GM12878 (cell line): ENCODE data around the gene CYB561A3. TPM values are rescaled to one million over a fixed set of nuclear protein-coding genes. Genes with fewer than 3 reads are reported as not detected.

Source experiments
- ATAC-seq: fragments of 200-7000 bp; cut with Tn5 transposase; 3 replicates; pipeline ENCODE4 v1.9.1; 2020; ENCODE audit warnings: mild to moderate bottlenecking, moderate library complexity
- BruUV-seq: library from RNA; stranded (reverse); fragments of 400-500 nt; replicated peaks from 2 replicates; lab custom pipeline; 2021; lab: Mats Ljungman, UMichigan
- CTCF ChIA-PET: fragments of 300-600 bp; sonication (Branson Sonifier 250); formaldehyde crosslinking; extraction: SDS; loops from one replicate; lab custom pipeline; 2021; ENCODE audit warnings: inconsistent platforms; lab: Yijun Ruan, JAX
- POLR2A ChIA-PET: fragments of 350-600 bp; formaldehyde crosslinking; extraction: SDS; loops from one replicate; lab custom pipeline; 2021; ENCODE audit warnings: inconsistent platforms; lab: Charles Lee
- RAD21 ChIA-PET: fragments of 300-600 bp; sonication (Branson Sonifier 250); formaldehyde crosslinking; loops from one replicate; lab custom pipeline; 2023; ENCODE audit warnings: antibody characterized with exemption; ENCODE audit not compliant: unreplicated experiment; lab: Charles Lee
- SMC1A ChIA-PET: fragments of 300-600 bp; sonication (Branson Sonifier 250); formaldehyde crosslinking; loops from one replicate; lab custom pipeline; 2023; ENCODE audit not compliant: unreplicated experiment, uncharacterized antibody; lab: Charles Lee
- DNase-seq: peaks from one replicate; pipeline ENCODE4 v3.0.0-alpha.2; 2011; ENCODE audit warnings: low read depth, low spot score
- FAIRE-seq: peaks from 3 replicates; lab custom pipeline; 2011; peaks lifted over from hg19 to GRCh38; lab: Jason Lieb, UNC
- H2AFZ ChIP-seq: 2 replicates; pipeline ENCODE4 v1.6.0; 2011; ENCODE audit warnings: low read depth, low read length, control low read depth; ENCODE audit not compliant: control insufficient read depth
- H3K27ac ChIP-seq: 2 replicates; pipeline ENCODE4 v1.5.1; 2011; ENCODE audit warnings: control low read depth; ENCODE audit not compliant: control insufficient read depth, insufficient read depth
- H3K27me3 ChIP-seq, 2 experiments: replicated peaks in 1 of 2; 2 replicates each; pipeline versions ENCODE4 v1.6.0 to v1.6.1; 2011; ENCODE audit warnings: low read length in 1 of 2; ENCODE audit not compliant: control insufficient read depth in 2 of 2, insufficient read depth in 2 of 2
- H3K36me3 ChIP-seq, 2 experiments: 2 replicates each; pipeline ENCODE4 v1.5.1; 2011; ENCODE audit warnings: low read length in 1 of 2; ENCODE audit not compliant: control insufficient read depth in 2 of 2, insufficient read depth in 2 of 2
- H3K4me1 ChIP-seq: 2 replicates; pipeline ENCODE4 v1.6.1; 2011; ENCODE audit warnings: mild to moderate bottlenecking, low read length, moderate library complexity, mixed read lengths; ENCODE audit not compliant: control insufficient read depth, insufficient read depth
- H3K4me2 ChIP-seq: 2 replicates; pipeline ENCODE4 v1.6.0; 2011; ENCODE audit warnings: control low read depth; ENCODE audit not compliant: control insufficient read depth, insufficient read depth
- H3K4me3 ChIP-seq: fragments of 200-600 bp; sonication (generic); 2 replicates; pipeline ENCODE4 v1.5.1; 2016
- H3K79me2 ChIP-seq: 2 replicates; pipeline ENCODE4 v1.6.0; 2011; ENCODE audit warnings: low read length; ENCODE audit not compliant: control insufficient read depth, insufficient read depth
- H3K9ac ChIP-seq: 2 replicates; pipeline ENCODE4 v1.8.0; 2011; ENCODE audit warnings: low read length, control low read depth, mixed read lengths; ENCODE audit not compliant: control insufficient read depth, insufficient read depth
- H3K9me3 ChIP-seq: replicated peaks from 3 replicates; pipeline ENCODE4 v1.5.1; 2011; ENCODE audit warnings: mild to moderate bottlenecking, low read length; ENCODE audit not compliant: control insufficient read depth, insufficient read depth
- H4K20me1 ChIP-seq: 2 replicates; pipeline ENCODE4 v1.6.0; 2011; ENCODE audit not compliant: control insufficient read depth, insufficient read depth
- BHLHE40 ChIP-seq, 2 experiments: fragments of 450-650 bp in 1 of 2; IDR thresholded peaks; 2 replicates each; pipeline ENCODE4 v1.6.1; 2011 to 2017; ENCODE audit warnings: low read depth in 2 of 2, borderline replicate concordance in 1 of 2, improper control_type of control experiment in 1 of 2, low read length in 1 of 2, mild to moderate bottlenecking in 1 of 2
- CBX5 ChIP-seq: sonication (generic); IDR thresholded peaks from 2 replicates; pipeline ENCODE4 v1.6.1; 2016; ENCODE audit warnings: low read depth, moderate library complexity, mild to moderate bottlenecking, inconsistent platforms
- ZBTB33 ChIP-seq: fragments of 450-650 bp; IDR thresholded peaks from 2 replicates; pipeline ENCODE4 v1.6.1; 2017; ENCODE audit warnings: mild to moderate bottlenecking
- WGBS: methylation state at CpG from one replicate; pipeline ENCODE4 v1.1.6; 2016; ENCODE audit warnings: low lambda C conversion rate; ENCODE audit not compliant: insufficient replicate concordance, insufficient coverage; ENCODE audit errors: missing lambda C conversion rate; 5-methylcytosine and 5-hydroxymethylcytosine counted together
- in situ Hi-C: fragments of 300-500 bp; cut with MboI; formaldehyde crosslinking; loops from 9 replicates; pipeline ENCODE4 v1.14.3; 2018; ENCODE audit warnings: mixed read lengths
- intact Hi-C: fragments of 100-400 bp; cut with micrococcal nuclease; formaldehyde crosslinking; loops from one replicate; pipeline ENCODE4 v1.14.2; 2022; ENCODE audit not compliant: unreplicated experiment
- polyA plus RNA-seq, 11 experiments: library from polyadenylated mRNA; depleted of rRNA in 4 of 11; unstranded in 6 of 11; stranded (reverse) in 5 of 11; fragments of >200 nt; fragmentation: Nextera tagmentation in 4 of 11; fragmentation: Illumina TruSeq in 1 of 11; extraction: Ambion mirVana in 4 of 11; extraction: Trizol in 1 of 11; gene quantifications; 1 replicate in 1 of 11; 2 replicates in 10 of 11; pipeline versions ENCODE4 v1.2.1 to v1.2.3, GENCODE V29; 2011 to 2016; ENCODE audit warnings: inconsistent platforms in 2 of 11, missing spikeins in 2 of 11, low read depth in 1 of 11
- total RNA-seq, 4 experiments: library from RNA; depleted of rRNA in 3 of 4; stranded (reverse); fragments of >200 nt in 3 of 4; fragmentation: Illumina TruSeq in 1 of 4; extraction: Trizol in 1 of 4; gene quantifications; 2 replicates each; pipeline versions ENCODE4 v1.2.1 to v1.2.3, GENCODE V29; 2013 to 2021

The CYB561A3 gene
- total and polyA plus RNA-seq, 10 of the 15 experiments (the other 5 are each of a cell fraction or from before 2014, with no cell fraction given) = 40.1 to 169 (median 74.4) TPM

- FAIRE-seq = no peak
- Histone ChIP-seq H3K4me3 (no peak overlapping the region), H2AFZ (no peak overlapping the region), H3K36me3 (peaks cover 27 to 60% of the 10 kb centered on the region in 2 experiments), H3K9ac (no peak overlapping the region), H3K27ac (no peak overlapping the region), H3K9me3 (no peaks in the 10 kb centered on the region), H3K4me1 (peaks cover 14% of the 10 kb centered on the region), H3K4me2 (no peak overlapping the region), H3K79me2 (no peaks in the 10 kb centered on the region), H4K20me1 (no peaks in the 10 kb centered on the region), H3K27me3 (no peaks in the 10 kb centered on the region)
- 75% methylated on average over 13 of the region's 13 CpGs for WGBS
- no peak for TF ChIP-seq CBX5
- peak in 1 of 2 experiments; percentile 27; a peak in 1 of 4 replicates for TF ChIP-seq BHLHE40 (IDR thresholded peaks at IDR 0.05; ENCODE audit: borderline replicate concordance in 1 of 2, low read depth in 2 of 2, low read length in 1 of 2)
- peak; percentile 87; the same call in 1 of the 2 replicates for TF ChIP-seq ZBTB33
- in situ Hi-C loops (no loop called here), intact Hi-C loops (no loop called here)
- DNase-seq = no peak
- ChIA-PET SMC1A (no interaction called here), RAD21 (no interaction called here), CTCF (no interaction called here), POLR2A (no interaction called here)
- BruUV-seq = no TSS peak
- no peak for ATAC-seq
Observed at GRCh38 chr11:61302550-61302949, 59.1 kb downstream of the CYB561A3 start.

Other genes with a start within 250 kb of the CYB561A3 start
Only the 7 nearest of the 13 such genes appear.
- gene VWCE, start 66.6 kb downstream of the CYB561A3 start, total RNA-seq (2014; rRNA removed) = 1.3 and 2.5 TPM in 2 replicates
- 1.0 TPM in 2 replicates for gene VWCE, start 66.6 kb downstream of the CYB561A3 start, total RNA-seq (2014; rRNA removed; fragmentation: Illumina TruSeq; extraction: Trizol)
- 2.7 and 4.0 TPM in 2 replicates for gene VWCE, start 66.6 kb downstream of the CYB561A3 start, total RNA-seq (2021)
- 1.2 and 2.1 TPM in 2 replicates for gene VWCE, start 66.6 kb downstream of the CYB561A3 start, polyA plus RNA-seq (2011; rRNA removed)
- gene VWCE, start 66.6 kb downstream of the CYB561A3 start, polyA plus RNA-seq (2014; fragmentation: Illumina TruSeq; extraction: Trizol) = 0.62 and 2.4 TPM in 2 replicates
- under 1 TPM; 0.10 to 0.29 TPM for gene VWCE, start 66.6 kb downstream of the CYB561A3 start, polyA plus RNA-seq (2014; fragmentation: Nextera tagmentation; extraction: Ambion mirVana)
- gene VWCE, start 66.6 kb downstream of the CYB561A3 start, polyA plus RNA-seq (2014; rRNA removed) = 3.2 and 4.0 TPM in 2 replicates
- gene VWCE, start 66.6 kb downstream of the CYB561A3 start, polyA plus RNA-seq (2016; fragmentation: Nextera tagmentation; extraction: Ambion mirVana) = 1 to 10 TPM; 4.8 to 4.9 TPM
- gene DDB1, start 28.8 kb downstream of the CYB561A3 start, total RNA-seq (2014; rRNA removed) = 241 and 250 TPM in 2 replicates
- 197 and 199 TPM in 2 replicates for gene DDB1, start 28.8 kb downstream of the CYB561A3 start, total RNA-seq (2014; rRNA removed; fragmentation: Illumina TruSeq; extraction: Trizol)
- gene DDB1, start 28.8 kb downstream of the CYB561A3 start, total RNA-seq (2021) = 271 and 272 TPM in 2 replicates
- gene DDB1, start 28.8 kb downstream of the CYB561A3 start, polyA plus RNA-seq (2011; rRNA removed) = 183 and 221 TPM in 2 replicates
- 160 and 203 TPM in 2 replicates for gene DDB1, start 28.8 kb downstream of the CYB561A3 start, polyA plus RNA-seq (2014; fragmentation: Illumina TruSeq; extraction: Trizol)
- 100 to 1,000 TPM; 136 to 211 TPM for gene DDB1, start 28.8 kb downstream of the CYB561A3 start, polyA plus RNA-seq (2014; fragmentation: Nextera tagmentation; extraction: Ambion mirVana)
- 202 and 220 TPM in 2 replicates for gene DDB1, start 28.8 kb downstream of the CYB561A3 start, polyA plus RNA-seq (2014; rRNA removed)
- 100 to 1,000 TPM; 236 to 262 TPM for gene DDB1, start 28.8 kb downstream of the CYB561A3 start, polyA plus RNA-seq (2016; fragmentation: Nextera tagmentation; extraction: Ambion mirVana)
- gene TKFC, start 28.7 kb downstream of the CYB561A3 start, total RNA-seq (2014; rRNA removed) = 58.2 and 69.7 TPM in 2 replicates
- 25.0 and 25.1 TPM in 2 replicates for gene TKFC, start 28.7 kb downstream of the CYB561A3 start, total RNA-seq (2014; rRNA removed; fragmentation: Illumina TruSeq; extraction: Trizol)
- gene TKFC, start 28.7 kb downstream of the CYB561A3 start, total RNA-seq (2021) = 92.5 and 97.8 TPM in 2 replicates
- 22.4 and 48.3 TPM in 2 replicates for gene TKFC, start 28.7 kb downstream of the CYB561A3 start, polyA plus RNA-seq (2011; rRNA removed)
- 11.3 and 39.9 TPM in 2 replicates for gene TKFC, start 28.7 kb downstream of the CYB561A3 start, polyA plus RNA-seq (2014; fragmentation: Illumina TruSeq; extraction: Trizol)
- 1 to 10 TPM; 2.4 to 5.5 TPM for gene TKFC, start 28.7 kb downstream of the CYB561A3 start, polyA plus RNA-seq (2014; fragmentation: Nextera tagmentation; extraction: Ambion mirVana)
- 72.8 and 82.6 TPM in 2 replicates for gene TKFC, start 28.7 kb downstream of the CYB561A3 start, polyA plus RNA-seq (2014; rRNA removed)
- 100 to 1,000 TPM; 103 to 113 TPM for gene TKFC, start 28.7 kb downstream of the CYB561A3 start, polyA plus RNA-seq (2016; fragmentation: Nextera tagmentation; extraction: Ambion mirVana)
- gene TMEM138, start 492 bp upstream of the CYB561A3 start, total RNA-seq (2014; rRNA removed) = 28.5 and 30.1 TPM in 2 replicates
- 37.4 and 43.0 TPM in 2 replicates for gene TMEM138, start 492 bp upstream of the CYB561A3 start, total RNA-seq (2014; rRNA removed; fragmentation: Illumina TruSeq; extraction: Trizol)
- gene TMEM138, start 492 bp upstream of the CYB561A3 start, total RNA-seq (2021) = 44.5 and 47.6 TPM in 2 replicates
- 93.6 and 116 TPM in 2 replicates for gene TMEM138, start 492 bp upstream of the CYB561A3 start, polyA plus RNA-seq (2011; rRNA removed)
- 72.8 and 82.6 TPM in 2 replicates for gene TMEM138, start 492 bp upstream of the CYB561A3 start, polyA plus RNA-seq (2014; fragmentation: Illumina TruSeq; extraction: Trizol)
- 10 to 100 TPM; 64.2 to 87.2 TPM for gene TMEM138, start 492 bp upstream of the CYB561A3 start, polyA plus RNA-seq (2014; fragmentation: Nextera tagmentation; extraction: Ambion mirVana)
- gene TMEM138, start 492 bp upstream of the CYB561A3 start, polyA plus RNA-seq (2014; rRNA removed) = 46.4 and 48.2 TPM in 2 replicates
- 10 to 100 TPM; 83.5 to 86.3 TPM for gene TMEM138, start 492 bp upstream of the CYB561A3 start, polyA plus RNA-seq (2016; fragmentation: Nextera tagmentation; extraction: Ambion mirVana)
- gene TMEM216, start 30.7 kb upstream of the CYB561A3 start, total RNA-seq (2014; rRNA removed) = 10.2 and 11.3 TPM in 2 replicates
- gene TMEM216, start 30.7 kb upstream of the CYB561A3 start, total RNA-seq (2014; rRNA removed; fragmentation: Illumina TruSeq; extraction: Trizol) = 9.3 and 10.2 TPM in 2 replicates
- gene TMEM216, start 30.7 kb upstream of the CYB561A3 start, total RNA-seq (2021) = 6.4 and 7.8 TPM in 2 replicates
- gene TMEM216, start 30.7 kb upstream of the CYB561A3 start, polyA plus RNA-seq (2011; rRNA removed) = 32.1 and 40.2 TPM in 2 replicates
- gene TMEM216, start 30.7 kb upstream of the CYB561A3 start, polyA plus RNA-seq (2014; fragmentation: Illumina TruSeq; extraction: Trizol) = 17.3 and 20.4 TPM in 2 replicates
- 10 to 100 TPM; 25.6 to 40.7 TPM for gene TMEM216, start 30.7 kb upstream of the CYB561A3 start, polyA plus RNA-seq (2014; fragmentation: Nextera tagmentation; extraction: Ambion mirVana)
- gene TMEM216, start 30.7 kb upstream of the CYB561A3 start, polyA plus RNA-seq (2014; rRNA removed) = 16.0 and 19.1 TPM in 2 replicates
- 10 to 100 TPM; 21.1 to 24.7 TPM for gene TMEM216, start 30.7 kb upstream of the CYB561A3 start, polyA plus RNA-seq (2016; fragmentation: Nextera tagmentation; extraction: Ambion mirVana)
- 31.8 TPM in 2 replicates for gene CPSF7, start 68.1 kb upstream of the CYB561A3 start, total RNA-seq (2014; rRNA removed)
- 41.9 and 42.4 TPM in 2 replicates for gene CPSF7, start 68.1 kb upstream of the CYB561A3 start, total RNA-seq (2014; rRNA removed; fragmentation: Illumina TruSeq; extraction: Trizol)
- 80.2 and 89.0 TPM in 2 replicates for gene CPSF7, start 68.1 kb upstream of the CYB561A3 start, total RNA-seq (2021)
- gene CPSF7, start 68.1 kb upstream of the CYB561A3 start, polyA plus RNA-seq (2011; rRNA removed) = 37.9 and 61.6 TPM in 2 replicates
- 93.1 and 107 TPM in 2 replicates for gene CPSF7, start 68.1 kb upstream of the CYB561A3 start, polyA plus RNA-seq (2014; fragmentation: Illumina TruSeq; extraction: Trizol)
- 10 to 100 TPM; 14.9 to 21.9 TPM for gene CPSF7, start 68.1 kb upstream of the CYB561A3 start, polyA plus RNA-seq (2014; fragmentation: Nextera tagmentation; extraction: Ambion mirVana)
- gene CPSF7, start 68.1 kb upstream of the CYB561A3 start, polyA plus RNA-seq (2014; rRNA removed) = 65.9 and 66.8 TPM in 2 replicates
- 10 to 100 TPM; 60.3 to 67.0 TPM for gene CPSF7, start 68.1 kb upstream of the CYB561A3 start, polyA plus RNA-seq (2016; fragmentation: Nextera tagmentation; extraction: Ambion mirVana)
- 64.9 and 66.8 TPM in 2 replicates for gene SDHAF2, start 68.2 kb upstream of the CYB561A3 start, total RNA-seq (2014; rRNA removed)
- 30.6 and 32.5 TPM in 2 replicates for gene SDHAF2, start 68.2 kb upstream of the CYB561A3 start, total RNA-seq (2014; rRNA removed; fragmentation: Illumina TruSeq; extraction: Trizol)
- gene SDHAF2, start 68.2 kb upstream of the CYB561A3 start, total RNA-seq (2021) = 42.5 and 42.6 TPM in 2 replicates
- 76.0 and 92.1 TPM in 2 replicates for gene SDHAF2, start 68.2 kb upstream of the CYB561A3 start, polyA plus RNA-seq (2011; rRNA removed)
- 38.0 and 52.2 TPM in 2 replicates for gene SDHAF2, start 68.2 kb upstream of the CYB561A3 start, polyA plus RNA-seq (2014; fragmentation: Illumina TruSeq; extraction: Trizol)
- 100 to 1,000 TPM; 155 to 160 TPM for gene SDHAF2, start 68.2 kb upstream of the CYB561A3 start, polyA plus RNA-seq (2014; fragmentation: Nextera tagmentation; extraction: Ambion mirVana)
- 70.2 and 72.0 TPM in 2 replicates for gene SDHAF2, start 68.2 kb upstream of the CYB561A3 start, polyA plus RNA-seq (2014; rRNA removed)
- gene SDHAF2, start 68.2 kb upstream of the CYB561A3 start, polyA plus RNA-seq (2016; fragmentation: Nextera tagmentation; extraction: Ambion mirVana) = 10 to 100 TPM; 86.4 to 93.5 TPM